HG03135 (cell line): Measurements from ENCODE around the gene CHD2.

ENCODE experiments used
- ATAC-seq: cut with Tn5 transposase; IDR thresholded peaks from one replicate; pipeline ENCODE4 v1.9.1; 2021; ENCODE audit warnings: mild to moderate bottlenecking, moderate library complexity; ENCODE audit not compliant: unreplicated experiment

The CHD2 gene

DNA sequence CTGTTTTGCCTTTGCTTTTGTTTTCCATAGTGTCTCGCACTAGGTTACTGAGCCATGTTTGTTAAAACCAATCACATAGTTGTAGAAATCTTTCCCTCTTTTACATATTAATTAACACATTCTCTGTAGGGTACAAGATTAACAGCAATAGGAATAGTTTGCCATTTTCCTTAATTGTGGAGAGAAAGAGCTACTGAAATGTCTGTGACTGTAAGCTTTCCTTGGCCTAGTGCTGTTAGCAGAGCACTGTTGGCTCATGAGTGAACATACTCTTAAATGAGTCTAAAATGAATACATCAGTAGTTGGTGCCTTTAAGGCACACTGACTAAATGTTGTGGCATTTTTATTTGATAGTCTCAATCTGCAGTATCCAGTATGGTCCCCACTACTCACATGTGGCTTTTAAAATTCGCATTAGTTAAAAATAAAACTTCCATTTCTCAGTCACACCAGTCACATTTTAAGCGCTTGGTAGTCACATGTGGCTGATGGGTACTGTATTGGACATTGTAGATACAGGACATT, 28.2 kb downstream of the CHD2 start:
- ATAC-seq: no peak

DNA sequence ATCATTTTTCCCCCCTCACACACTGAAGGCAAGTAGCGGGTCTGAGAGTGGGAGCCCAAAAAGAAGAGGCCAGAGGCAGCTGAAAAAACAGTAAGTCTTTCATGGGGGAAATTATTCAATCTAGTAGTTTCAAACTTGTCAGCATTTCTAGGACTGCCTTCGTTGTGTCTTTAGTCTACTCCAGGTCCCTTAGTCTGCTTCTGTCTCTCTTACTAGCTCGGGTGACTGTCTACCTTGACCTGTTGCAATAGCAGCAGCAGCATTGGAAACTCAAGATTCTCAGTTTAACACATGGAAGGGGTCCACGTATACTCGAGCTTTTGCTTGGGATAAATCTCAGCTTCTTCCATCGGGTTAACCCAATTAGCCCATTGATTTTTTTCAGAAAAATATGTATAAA, 28.9 kb downstream of the CHD2 start:
- no peak for ATAC-seq

DNA sequence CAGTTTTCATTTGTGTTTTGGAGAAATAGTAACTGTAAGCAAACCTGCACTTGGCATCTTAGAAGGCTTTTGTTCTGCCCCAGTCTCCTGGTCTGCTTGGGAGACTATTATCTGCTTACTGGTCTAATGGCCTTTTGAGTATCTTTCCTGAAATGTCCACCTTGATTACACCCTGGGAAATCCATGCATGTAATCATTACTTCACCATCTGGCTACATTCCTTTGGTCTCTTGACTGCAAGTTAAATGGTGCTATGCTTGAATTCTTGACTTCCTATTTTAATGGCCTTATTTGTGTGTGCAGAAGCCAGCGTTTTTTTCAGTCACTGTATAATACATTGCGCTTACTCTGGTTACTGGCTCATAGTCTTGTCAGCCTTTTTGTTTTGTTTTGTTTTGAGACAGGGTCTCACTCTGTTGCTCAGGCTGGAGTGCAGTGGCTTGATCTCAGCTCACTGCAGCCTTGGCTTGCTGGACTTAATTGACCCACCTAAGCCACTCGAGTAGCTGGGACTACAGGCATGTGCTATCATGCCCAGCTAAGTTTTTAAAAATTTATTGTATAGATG, 30.0 kb downstream of the CHD2 start:
- ATAC-seq: no peak

DNA sequence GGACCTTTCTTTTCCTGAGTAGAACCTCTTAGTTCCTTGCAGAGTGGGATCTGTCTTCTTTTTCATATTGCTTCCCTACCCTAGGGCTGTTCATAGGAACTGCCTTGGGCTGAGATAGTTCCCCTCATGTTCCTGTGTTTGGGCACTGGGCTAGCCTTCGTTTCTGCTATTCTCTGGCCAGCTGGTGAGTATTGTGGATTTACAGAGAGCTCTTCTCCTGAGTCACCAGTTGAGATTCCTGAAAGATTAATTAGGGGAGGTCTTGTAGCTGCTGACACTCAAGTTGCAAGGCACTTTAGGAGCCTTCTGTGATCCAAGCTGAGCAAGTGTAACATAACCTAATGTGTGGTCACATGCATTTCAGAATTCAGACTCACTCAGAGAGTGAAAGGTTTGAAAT, 30.7 kb downstream of the CHD2 start:
- ATAC-seq: no peak

DNA sequence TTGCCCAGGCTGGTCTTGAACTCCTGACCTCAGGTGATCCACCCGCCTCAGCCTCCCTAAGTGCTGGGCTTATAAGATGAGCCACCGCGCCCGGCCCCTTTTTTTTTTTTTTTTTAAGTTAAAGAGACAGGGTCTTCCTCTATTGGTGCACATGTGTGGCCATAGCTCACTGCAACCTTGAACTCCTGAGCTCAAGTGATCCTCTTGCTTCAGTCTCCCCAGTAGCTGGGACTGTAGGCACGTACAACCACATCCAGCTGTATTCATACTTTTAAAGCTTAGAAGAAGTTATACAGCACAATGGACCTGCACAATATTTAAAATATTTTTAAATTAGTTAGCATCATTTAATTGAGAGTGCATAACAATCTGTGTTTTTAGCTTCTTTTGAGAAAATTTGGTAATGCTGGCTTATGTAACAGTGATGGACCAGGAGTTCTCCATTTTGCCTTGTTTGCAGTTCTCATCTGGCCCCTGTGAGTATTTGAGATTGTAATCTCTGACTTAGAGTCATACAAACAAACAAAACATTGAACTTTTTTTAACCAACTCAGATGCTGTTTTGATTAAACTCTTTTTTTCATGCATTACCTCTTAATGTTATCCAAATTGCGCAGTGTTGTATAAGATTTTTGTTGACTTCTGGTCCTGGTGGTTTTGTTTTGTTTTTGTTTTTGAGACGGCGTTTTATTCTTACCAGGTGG, 33.0 kb downstream of the CHD2 start:
- ATAC-seq: no peak

DNA sequence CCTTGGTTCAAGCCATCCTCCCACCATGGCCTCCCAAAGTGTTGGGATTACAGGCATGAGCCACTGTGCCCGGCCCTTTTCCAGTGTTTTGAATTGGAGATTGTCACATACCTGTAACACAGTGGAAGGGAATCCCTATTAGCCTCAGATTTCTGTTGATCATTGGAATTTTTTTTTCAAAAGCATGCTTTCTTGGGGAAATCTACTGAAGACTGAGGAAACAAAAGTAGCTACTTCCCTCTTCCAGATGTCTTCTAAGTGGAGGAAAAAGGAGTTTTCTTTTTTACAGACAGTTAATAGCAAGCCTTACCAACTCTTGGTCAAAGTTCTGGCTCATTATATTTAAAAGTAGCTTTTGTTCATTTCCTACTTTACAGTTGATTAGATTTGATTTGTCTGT, 33.7 kb downstream of the CHD2 start:
- no peak for ATAC-seq

DNA sequence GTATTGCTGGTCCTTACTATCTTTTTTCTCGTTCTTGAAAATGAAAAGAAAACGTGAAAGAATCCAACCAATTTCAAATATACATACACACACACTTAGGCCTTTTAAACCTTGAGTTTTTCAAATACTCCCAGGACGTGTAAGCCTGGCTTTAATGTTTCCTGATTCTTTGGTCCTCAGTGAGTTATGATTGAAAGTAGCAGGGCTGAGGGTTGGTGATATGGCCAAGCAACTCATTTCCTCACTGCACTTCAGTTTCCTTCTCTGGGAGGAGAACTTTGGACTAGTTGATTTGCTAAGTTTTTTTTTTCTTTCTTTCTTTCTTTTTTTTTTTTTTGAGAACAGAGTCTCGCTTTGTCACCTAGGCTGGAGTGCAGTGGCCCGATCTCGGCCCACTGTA, 34.6 kb downstream of the CHD2 start:
- no peak for ATAC-seq

DNA sequence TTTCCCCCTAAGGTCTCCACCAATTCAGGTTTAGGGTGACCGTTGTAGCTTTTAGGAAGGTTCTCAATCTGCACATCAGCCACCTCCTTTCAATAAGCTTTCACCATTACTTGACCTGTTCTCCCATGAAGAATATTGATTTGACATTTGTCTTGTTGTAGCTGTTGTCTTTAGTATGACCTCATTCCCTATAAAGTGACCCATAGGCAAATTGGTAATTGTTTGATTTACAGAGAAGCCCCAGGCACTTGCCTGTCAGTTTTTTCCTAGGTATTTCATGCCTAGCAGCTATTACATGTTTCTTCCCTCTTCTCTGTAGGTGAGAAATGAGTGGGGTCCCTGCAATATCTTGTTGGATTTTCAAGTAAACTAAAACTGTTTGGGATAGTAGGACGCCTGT, 36.0 kb downstream of the CHD2 start:
- no peak for ATAC-seq

DNA sequence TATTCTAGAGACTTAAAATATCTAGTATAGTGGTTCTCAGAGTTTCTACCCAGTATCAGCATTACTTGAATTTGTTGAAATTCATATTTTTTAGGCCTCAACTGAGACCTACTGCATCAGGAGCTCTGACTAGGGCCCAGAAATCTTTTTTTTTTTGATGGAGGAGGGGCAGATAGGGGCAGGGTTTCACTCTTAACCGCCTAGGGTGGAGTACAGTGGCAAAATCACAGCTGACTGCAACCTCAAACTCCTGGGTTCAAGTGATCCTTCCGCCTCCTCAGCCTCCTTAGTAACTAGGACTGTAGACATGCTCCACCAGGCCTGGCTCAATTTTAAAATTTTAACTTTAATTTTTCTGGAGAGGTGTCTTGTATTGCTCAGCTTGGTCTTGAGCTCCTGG, 36.6 kb downstream of the CHD2 start:
- no peak for ATAC-seq

DNA sequence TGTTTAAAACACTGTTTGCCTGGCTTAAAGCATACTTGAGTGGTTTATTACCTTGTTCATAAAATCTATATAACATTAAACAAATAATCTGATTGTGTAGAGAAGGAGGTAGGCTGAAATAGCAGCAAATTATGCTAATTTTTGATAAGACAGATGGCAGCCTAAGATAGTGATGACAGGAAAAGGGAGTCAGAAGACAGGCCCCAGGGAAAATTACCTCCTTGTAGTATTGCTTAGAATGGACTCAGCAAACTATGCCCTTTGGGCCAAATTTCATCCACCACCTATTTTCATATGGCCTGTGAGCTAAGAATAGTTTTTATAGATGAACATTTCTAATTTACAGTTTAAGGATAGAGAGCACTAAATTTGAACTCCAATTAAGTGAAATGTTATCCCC, 37.8 kb downstream of the CHD2 start:
- ATAC-seq: no peak

DNA sequence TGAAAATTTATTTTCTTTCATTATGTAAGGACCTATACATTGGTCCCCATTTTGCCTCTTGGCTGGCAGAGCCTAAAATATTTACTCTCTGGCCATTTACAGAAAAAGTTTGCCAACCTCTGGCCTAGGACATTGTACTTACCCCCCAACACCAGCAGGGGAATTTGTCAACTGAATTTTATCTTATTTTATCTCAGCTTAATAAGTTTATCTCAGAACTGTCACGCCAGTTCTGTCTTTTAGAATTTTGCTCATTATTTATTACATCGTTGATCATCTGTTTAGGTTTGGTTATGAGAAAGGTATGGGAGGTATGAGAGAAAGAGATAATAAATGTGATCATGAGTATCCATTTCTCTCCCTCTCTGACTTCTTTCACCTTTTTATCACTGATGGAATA, 38.3 kb downstream of the CHD2 start:
- ATAC-seq: no peak

DNA sequence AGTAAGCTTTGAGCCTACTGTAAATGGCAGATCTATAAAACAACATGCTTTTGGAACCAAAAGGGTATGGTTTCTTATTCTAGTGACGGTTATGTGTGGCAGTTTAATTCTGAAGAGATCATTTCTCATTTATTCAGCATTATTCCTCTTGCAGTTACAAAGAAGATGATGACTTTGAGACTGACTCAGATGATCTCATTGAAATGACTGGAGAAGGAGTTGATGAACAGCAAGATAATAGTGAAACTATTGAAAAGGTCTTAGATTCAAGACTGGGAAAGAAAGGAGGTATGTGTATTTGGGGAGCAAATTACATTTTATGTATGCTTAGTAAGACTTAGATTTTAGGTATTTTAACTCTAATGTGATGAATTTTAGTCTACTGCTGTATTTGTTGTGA, 41.5 kb downstream of the CHD2 start:
- ATAC-seq: no peak

DNA sequence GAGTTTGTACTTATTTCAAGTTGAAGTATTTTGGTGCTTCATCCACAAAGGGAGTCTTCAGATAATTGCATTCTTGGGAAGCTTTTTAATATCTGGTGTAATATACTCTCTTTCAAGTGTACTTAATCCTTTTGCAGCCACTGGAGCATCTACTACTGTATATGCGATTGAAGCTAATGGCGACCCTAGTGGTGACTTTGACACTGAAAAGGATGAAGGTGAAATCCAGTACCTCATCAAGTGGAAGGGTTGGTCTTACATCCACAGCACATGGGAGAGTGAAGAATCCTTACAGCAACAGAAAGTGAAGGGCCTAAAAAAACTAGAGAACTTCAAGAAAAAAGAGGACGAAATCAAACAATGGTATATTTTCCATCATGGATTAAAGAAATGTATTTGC, 42.6 kb downstream of the CHD2 start:
- no peak for ATAC-seq

DNA sequence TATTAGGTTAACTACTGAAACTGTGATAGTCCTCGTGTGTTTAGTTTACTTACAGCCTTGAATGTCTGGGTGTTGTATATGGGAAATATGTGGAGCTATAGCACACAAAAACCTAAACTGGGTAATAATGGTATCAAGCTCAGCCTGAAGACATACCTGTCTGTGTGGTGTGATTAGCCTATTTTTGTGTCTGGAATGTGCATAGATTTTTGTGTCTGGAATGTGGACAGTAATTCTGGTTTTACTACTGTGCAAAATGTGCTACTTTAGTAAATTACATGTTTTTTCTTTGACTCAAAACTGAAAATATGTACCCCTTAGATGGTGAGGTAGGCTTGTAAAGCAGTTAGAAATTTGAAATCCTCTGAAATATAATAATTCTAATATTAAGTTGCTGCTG, 43.5 kb downstream of the CHD2 start:
- no peak for ATAC-seq

DNA sequence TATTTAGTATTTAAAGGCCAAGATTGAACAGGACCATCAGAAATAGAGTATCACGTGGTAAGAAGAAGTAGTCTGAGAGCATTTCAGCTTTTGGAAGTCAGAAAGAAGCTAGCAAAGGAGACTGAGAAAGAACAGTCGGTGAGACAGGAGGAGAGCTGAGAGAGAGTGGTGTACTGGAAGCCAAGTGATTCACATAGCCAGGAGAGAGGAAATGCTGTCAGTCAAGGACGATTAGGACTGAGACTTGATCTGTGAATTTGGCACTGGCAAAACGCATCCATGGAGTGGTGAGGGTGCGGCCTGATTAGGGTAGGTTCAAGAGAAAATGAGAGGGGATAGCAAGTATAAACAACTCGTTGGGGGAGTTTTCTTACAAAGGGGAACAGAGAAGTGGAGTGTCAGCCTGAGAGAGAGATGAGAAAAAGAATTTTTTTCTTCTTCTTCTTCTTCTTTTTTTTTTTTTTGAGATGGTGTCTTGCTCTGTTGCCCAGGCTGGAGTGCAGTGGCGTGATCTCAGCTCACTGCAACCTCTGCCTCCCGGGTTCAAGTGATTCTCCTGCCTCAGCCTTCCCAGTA, 44.9 kb downstream of the CHD2 start:
- ATAC-seq: no peak

DNA sequence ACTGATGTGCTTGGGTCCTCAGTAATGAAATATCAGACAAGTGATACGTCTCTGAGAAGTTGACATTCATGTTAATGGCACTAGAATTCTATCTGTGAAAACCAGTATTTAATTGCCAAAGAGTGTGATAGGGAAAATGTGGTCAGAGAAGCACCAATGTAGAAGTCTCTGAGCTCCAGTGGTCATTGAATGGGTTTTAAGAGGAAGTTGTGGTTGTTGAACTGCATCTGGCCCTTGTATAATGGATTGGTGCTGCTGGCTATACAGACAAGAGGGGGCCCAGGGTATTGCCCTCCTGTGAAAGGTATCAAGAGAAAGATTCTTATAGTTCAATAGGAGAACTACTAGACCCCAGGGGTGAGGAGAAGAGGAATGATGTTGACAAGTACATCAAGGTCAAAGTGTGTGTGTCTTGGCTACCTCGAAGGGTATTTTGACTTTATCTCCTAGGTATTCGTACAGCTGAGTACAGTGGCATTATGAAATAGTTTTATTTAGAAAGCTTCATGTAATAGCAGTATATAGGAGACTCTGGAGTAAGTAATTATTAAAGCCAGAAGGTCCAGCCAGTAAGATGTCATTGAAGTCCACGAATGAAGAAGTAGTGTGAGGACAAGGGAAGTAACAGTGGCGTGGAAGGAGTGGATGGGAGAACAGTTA, 47.1 kb downstream of the CHD2 start:
- no peak for ATAC-seq

DNA sequence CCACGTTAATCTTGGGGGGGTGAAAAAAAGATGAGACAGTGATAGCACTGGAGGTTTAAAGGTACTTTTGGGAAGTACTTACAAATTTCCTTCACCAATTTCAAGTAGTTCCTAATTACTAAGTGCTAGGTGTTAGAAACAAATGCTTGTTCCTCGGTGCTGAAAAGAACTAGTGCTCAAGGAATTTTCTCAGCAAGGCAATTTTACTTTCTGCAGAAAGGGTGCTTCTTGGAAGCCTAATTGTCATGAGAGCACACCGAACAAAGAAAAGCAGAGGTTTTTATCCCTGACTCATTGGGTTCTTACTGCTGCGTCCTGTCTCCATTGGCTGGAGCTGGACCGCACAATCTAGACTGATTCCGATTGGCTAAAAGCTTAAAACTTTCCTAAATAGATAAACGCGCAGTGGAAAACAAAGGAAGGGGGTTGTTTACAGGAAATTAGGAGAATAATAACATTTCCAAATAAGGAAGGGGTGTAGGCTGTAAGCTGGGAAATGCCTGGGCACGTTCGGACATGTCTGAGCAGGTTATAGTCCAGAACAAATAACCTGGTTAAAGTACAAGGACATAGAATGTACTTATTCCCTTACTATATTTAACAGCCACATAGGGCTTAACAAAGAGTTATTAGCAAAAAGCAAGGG, 49.6 kb downstream of the CHD2 start:
- no peak for ATAC-seq

DNA sequence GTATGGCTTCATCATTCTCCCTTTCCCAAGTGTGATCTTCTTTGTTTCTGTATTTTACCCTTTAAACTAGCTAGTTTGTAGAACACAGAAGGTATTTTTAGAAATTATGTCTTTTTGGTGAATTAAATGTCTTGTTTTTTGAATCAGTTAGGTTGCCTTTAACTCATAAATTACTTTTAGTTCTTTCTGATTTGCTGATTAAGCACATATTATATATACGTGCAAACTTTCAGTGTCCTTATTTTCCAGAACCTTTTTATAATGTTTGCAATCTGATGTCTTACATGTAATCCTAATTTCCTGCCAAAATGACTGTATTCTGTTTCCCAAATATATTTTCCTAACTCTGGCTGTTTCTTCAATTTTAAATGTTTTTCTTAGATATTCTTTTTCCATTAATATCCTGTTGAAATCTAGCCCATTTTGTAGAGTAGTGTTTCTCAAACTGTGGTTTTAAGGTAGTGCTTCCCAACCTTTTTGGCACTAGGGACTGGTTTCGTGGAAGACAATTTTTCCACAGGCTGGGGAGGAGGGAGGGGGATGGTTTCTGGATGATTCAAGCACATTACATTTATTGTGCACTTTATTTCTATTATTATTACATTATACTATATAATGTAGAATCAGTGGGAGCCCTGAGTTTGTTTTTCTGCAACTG, 51.8 kb downstream of the CHD2 start:
- ATAC-seq: no peak

DNA sequence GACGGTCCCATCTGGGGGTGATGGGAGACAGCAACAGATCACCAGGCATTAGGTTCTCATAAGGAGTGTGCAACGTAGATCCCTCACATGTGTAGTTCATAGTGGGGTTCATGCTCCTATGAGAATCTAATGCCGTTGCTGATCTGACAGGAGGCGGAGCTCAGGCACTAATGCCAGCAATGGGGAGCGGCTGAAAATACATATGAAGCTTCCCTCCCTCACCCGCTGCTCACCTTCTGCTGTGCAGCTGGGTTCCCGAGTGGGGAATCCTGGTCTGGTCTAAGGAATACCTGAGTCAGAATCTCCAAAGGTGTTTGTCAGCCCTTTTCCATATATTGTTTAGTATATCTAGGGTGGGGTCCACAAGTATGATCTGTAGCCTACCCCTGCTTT, 52.3 kb downstream of the CHD2 start:
- no peak for ATAC-seq

DNA sequence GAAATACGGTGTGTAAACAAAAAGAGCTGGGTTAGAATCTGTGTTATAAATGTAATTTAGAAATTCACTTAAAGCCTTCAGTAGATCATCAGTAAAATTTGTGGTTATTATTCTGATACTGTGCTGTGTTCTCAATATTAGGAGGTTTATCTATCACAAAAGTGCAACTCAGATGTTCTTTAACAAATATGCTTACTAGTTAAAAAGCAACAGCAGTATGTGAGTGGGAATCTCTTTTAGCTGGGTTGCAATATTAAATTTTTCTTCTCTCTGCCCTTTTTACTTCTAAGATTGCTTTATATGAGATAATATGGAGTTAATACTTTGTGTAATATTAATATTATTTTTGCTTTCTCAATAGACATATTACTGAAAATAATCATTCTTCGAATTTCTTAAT, 53.4 kb downstream of the CHD2 start:
- ATAC-seq: no peak

DNA sequence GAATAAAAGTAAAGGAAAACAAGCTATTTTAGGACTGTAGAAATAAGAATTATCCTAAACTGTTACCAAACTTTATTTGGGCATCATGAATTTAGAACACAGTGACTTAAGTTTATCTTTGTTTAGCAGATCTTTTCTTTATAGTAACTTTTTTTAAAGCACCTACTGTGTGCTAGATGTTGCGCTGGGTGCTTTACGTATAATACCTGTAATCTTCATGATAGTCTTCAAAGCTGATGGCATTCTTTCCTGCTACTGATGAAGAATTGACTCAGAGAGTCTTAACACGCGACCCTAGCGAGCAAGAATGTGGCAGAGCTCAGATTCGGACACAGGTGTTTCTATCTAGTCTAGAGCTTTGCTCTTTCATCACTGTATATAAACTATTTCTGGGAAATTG, 53.9 kb downstream of the CHD2 start:
- no peak for ATAC-seq
